ENCODE results near the gene RYR3.
A peak's percentile ranks its signal among the peaks of the same experiment; 100 is the strongest.

Gene RYR3

DNA sequence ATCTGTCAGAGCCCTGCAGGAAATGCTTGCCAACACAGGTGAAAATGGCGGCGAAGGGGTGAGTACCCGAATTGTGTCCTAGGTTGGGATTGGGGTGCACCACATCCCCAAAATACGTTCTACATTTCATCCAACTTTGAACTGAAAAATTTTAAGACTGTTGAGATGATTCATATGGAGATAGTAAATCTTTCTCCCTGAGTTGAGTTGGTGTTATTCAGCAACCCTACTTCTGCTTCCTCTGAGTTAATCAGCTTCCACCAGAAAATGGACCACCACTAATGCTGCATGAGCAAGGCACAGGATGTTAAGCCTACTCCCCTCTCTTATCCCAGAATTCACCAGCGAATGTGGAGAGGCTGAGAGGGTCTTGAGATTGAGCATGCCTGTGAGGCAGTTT lies 192.9 kb downstream of the RYR3 start:
- DNase-seq (ENCODE audit: low read depth in 2 of 3, low spot score in 1 of 3) = no peak

DNA sequence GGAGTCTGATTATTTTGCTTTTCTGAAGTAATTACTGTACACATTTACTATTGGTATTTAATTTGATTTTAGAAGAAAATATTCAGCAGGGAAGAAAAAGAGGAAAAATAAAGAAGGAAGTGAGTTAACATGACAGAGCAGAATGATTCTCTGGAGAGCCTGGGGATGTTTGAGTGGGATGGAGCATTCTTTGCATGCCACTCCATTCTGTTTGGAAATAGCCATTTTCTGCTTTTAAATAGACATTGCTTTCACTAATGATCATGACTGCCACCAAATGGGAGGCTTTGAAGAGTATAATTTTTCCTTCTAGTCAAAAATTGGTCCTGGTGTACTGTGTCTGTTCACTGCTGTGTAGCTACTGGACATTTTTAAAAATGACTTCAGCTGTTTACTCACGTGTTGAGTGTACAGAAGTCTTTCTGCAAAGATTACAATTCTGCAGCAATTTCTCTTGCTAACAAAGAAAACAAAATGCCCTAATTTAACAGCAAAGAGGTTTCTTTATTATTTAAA lies 196.1 kb downstream of the RYR3 start:
- DNase-seq (ENCODE audit: low read depth in 2 of 3, low spot score in 1 of 3) = no peak

DNA sequence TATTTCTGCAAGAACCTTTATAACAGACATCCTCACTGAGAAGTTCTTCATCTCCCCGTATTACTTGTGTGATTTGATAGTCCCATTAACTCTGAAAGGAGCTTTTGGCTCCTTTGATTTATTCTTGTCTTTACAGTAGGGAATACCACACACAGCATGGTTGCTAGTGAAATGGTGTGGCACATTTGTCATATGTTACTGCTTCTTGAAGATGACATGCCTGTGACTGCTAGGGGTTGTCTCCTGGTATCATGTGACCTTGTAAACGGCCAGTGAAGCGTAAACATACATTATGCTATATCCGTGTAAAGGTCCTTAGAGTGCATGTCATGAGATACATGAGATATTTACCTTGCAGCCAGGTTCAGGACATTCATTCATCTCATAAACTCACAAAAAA lies 197.9 kb downstream of the RYR3 start:
- no peak for DNase-seq (ENCODE audit: low read depth in 2 of 3, low spot score in 1 of 3)

DNA sequence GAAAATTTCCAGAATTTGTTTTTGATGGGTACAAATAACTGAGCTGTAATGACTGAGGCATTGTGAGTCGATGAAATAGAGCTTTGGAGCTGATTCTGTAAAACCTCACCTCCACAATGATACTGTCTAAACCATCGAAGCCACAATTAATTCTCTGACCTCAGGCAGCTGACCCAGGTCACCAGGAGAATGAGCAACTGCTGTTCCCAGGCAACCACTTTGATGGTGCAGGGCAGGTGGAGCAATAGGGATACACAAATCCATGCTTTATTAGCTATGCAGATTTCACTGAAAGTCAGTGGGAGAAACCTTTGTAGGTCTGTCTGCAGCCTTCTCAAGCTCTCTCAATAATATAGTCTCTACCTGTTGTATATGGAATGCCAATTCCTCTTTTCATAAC lies 204.4 kb downstream of the RYR3 start:
- no peak for DNase-seq (ENCODE audit: low read depth in 2 of 3, low spot score in 1 of 3)

DNA sequence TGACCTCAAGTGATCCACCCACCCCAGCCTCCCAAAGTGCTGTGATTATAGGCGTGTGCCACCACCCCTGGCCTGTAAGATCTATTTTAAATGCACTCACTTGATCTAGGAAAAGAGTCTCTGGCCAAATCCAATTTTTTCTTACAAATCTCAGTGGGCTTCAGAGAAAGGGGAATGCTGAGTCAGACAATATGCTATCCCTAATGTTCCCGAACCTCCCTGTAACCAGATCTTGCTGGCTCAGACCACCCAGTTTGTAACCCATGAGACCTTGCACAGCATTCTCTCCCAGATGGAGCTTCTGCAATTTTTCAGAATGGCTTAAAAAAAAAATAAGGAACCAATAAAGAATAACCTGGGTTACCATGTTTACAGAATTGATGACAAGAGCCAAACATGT lies 205.8 kb downstream of the RYR3 start:
- no peak for DNase-seq (ENCODE audit: low read depth in 2 of 3, low spot score in 1 of 3)

DNA sequence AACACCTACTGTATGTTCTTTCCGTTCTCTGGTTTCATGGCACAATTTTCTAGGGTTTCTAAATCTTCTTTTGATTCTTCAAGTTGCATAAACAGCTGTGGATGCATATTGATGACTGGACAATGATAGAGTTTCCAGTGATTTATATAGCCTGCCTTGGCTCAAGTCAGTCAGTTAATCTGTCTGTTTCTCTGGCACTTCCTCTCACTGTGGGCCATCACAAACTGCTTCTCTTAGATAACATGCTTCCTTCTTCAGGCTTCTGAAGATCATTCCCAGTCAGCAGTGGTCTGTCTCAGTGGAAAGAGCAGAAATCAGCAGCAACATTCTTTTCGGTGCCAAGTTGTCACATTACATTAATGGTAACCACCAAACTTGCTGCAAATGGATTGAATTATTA lies 207.2 kb downstream of the RYR3 start:
- DNase-seq (ENCODE audit: low read depth in 2 of 3, low spot score in 1 of 3) = no peak

DNA sequence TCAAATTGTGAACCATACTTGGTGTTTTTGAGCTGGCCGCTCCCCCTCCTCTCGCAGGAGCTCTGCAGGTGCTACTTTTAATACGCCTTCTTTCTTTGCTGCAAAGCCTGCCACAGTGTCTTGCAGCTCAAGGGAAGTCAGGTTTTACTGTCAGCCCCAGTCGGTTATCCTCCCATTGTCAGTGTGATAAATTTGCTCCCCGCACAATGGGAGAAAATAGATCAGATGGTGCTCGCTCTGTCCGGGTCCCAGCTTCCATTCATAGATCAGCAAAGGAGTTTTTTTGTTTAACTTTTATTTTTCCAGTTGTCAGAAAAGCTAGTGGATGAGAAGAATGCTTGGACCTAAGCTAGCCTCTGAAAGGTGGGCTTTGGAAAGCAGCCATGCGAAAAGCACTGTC lies 207.7 kb downstream of the RYR3 start:
- no peak for DNase-seq (ENCODE audit: low read depth in 2 of 3, low spot score in 1 of 3)

DNA sequence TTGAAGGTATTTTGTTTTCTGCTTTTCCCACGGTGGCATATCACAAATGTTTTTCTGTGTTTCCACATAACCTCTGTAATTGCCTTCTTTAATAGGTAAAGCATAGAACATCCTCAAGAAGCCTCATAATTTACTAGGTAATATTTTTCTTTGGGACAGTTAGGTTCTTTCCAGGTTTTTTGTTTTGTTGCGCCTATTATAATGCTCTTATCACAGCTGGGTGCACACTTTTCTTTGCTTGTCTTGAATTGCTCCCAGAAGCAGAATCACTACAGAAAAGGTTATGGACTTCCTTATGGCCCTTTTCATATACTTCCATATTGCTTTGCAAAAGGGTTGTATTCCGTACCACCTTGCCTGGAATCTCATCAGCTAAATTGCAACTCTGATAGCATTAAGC lies 213.5 kb downstream of the RYR3 start:
- DNase-seq (ENCODE audit: low read depth in 2 of 3, low spot score in 1 of 3) = no peak

DNA sequence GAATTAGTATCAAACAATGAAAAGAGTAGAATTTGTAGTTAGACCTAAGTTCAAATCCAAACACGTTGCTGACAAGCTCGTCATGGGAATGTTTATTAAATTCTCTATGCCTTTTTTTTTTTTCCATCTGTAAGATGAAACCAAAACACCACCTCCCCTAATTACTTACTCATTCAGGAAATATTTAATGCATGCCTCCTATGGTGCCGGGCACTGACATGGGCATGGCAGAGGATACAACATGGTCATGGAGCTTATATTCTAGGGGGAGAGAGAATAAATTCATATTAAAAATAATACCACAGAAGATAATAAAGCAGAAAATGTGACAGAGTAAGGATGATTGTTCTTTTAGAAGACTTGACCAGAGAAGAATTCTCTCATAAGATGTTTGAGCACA lies 215.8 kb downstream of the RYR3 start:
- DNase-seq (ENCODE audit: low read depth in 2 of 3, low spot score in 1 of 3) = no peak

DNA sequence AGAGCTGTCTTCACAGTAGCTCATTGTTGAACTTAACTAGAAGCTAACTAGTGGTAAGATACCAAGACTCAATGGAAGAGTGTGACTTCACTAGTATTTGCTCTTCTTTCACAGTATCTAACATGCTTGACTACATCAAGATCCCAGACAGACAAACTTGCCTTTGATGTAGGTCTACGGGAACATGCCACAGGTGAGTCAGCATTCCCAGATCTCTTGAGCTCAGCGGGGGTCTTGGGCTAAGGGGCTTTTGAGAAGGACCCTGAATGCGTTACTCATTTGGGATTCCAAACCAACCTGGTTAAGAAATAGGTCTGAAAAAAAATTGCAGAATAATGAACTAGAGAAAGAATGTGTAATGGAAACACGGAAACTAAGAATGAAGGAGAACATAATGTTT lies 222.4 kb downstream of the RYR3 start:
- DNase-seq (ENCODE audit: low read depth in 2 of 3, low spot score in 1 of 3) = no peak

DNA sequence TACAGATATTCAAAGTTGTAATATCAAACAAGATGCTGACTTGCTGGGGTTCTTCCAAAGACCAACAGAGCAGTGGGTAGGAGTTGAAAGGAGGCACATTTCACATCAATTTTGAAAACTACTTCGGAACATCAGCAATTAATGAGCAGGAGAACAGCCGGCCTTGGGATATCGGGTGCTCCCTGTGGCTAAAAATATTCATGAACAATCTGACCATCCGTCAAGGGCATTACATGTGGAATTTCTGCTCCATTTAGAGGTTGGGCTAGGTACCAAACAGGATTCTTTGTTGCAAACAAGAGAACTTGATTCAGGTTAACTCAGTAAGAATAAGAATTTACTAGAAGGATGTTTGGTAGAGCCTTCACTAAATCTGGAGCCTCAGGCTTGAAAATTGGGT lies 223.9 kb downstream of the RYR3 start:
- DNase-seq (ENCODE audit: low read depth in 2 of 3, low spot score in 1 of 3) = no peak

DNA sequence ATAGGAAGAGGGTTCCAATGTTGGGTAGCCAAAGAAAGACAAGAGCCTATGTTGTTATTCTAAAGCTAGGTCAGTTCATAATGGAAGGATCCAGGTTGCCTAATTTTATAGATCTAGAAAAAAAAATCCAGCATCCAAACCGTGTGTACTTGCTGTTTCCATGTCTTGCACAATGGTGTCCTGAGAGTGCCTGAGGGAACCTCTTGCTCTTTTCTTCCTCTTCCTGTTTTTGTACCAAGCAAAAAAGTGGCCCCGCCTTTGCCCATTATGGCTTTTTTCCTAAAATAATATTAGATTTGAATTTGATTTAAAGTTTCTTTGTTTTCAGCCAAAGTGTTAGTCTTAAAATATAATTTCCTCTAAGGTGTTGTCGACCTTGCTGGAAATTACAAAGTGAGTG lies 224.4 kb downstream of the RYR3 start:
- DNase-seq (ENCODE audit: low read depth in 2 of 3, low spot score in 1 of 3) = no peak

DNA sequence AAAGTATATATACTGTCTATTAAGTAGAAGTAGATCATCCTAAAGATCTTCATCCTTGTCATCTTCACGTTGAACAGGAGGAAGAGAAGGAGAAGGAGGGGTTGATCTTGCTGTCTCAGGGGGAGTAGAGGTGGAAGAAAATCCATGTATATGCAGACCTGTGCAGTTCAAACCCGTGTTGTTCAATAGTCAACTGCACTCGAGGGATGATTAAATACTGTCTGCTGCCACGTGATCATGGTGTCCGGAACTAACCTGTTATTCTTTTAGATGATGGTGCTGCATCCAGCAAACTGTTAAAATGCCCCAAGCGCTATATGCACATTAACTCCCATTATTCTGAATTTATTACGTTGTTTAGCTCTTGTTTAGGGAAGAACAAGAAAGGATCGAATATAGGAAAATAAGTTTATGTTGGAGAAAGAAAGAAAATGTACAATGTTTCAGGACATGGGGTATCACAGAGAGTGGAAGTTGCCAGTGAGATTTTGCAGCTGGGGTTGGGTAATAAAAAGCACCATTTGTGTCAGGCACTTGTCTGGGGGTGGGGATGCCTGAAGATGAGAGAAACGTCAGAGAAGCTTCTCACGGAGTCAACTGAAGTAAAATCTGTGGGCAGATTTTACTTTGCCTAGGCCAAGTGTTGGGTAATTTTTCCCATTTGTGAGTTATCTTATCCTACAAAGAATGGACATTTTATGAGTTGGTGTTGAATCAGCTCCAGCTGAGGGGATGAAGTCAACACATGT lies 229.2 kb downstream of the RYR3 start:
- DNase-seq (ENCODE audit: low read depth in 2 of 3, low spot score in 1 of 3) = no peak

DNA sequence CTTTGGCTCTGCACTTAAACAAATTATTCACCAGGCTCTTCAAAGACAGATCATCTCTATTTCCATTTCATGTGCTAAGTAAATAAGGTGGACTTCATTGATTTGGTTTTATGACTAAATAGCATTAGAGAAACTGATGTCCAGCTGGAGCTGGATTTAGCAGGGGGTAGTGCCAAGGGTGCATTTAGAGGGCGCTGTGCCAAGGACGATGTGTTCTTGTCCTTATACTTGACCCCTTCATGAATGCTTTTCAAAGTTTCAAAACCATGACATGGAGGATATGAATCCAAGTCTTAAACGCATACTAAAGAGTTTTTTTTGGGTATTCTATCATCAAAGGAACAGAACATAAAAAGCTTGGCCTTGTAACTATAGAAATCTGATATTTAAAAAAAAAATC lies 233.2 kb downstream of the RYR3 start:
- DNase-seq (ENCODE audit: low read depth in 2 of 3, low spot score in 1 of 3) = no peak

DNA sequence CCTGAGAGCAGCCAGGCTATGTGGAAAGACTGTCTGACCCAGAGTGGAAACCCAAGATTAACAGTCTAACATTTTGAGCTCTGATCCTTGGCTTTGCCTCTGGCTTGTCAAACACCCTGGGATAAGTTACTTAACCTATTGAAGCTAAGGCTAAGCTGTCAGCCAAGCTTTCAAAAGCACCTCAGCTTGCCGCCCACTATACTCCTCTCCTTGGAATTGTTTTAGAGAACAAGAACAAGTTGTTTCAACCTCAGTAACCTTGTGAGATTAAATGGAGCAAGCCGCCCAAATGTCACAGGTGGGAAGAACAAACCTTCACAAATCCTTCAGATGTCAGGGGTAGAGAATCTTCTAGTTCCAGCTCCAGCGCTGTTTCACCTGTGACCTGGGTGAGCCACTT lies 235.1 kb downstream of the RYR3 start:
- DNase-seq (ENCODE audit: low read depth in 2 of 3, low spot score in 1 of 3) = no peak

DNA sequence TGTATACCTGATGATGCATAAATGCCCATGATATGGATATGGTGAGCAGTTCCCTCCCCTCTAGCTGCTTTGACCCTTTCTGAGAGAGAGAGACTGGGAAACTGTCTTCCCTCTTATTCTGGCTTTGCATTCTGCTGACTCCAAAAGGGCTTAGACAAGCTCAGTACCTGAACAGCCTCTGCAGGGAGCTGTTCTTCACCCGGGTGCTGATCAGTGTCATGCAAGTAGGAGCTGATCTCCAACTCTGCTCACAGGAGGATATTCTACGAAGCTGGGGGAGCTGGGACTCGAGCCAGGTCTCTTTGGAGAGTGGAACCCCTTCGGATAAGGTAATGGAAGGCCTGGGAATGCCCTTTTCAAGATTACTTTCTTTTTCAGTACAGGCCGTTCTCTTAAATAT lies 237.1 kb downstream of the RYR3 start:
- DNase-seq (ENCODE audit: low read depth in 2 of 3, low spot score in 1 of 3) = peak in 1 of 3 donors; percentile 0

DNA sequence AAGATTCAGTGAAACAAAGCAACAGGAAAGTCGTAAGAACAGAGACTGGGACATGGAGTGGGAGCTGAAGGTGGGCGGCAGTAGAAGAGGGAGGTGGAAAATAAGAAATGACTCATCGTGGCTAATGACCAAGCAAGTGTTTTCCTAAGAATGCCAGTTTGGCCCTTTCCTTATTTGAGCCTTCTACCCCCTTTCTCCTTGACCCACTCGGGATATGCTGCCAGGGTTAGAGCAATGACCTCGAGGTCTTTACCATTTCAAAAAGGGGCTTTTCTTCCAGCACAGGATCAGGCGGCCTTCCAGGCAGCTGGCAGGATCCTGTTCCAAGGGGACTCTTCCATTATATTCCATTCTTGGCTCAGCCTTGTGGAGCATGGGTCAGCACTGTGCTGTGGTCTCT lies 241.1 kb downstream of the RYR3 start:
- no peak for DNase-seq (ENCODE audit: low read depth in 2 of 3, low spot score in 1 of 3)

DNA sequence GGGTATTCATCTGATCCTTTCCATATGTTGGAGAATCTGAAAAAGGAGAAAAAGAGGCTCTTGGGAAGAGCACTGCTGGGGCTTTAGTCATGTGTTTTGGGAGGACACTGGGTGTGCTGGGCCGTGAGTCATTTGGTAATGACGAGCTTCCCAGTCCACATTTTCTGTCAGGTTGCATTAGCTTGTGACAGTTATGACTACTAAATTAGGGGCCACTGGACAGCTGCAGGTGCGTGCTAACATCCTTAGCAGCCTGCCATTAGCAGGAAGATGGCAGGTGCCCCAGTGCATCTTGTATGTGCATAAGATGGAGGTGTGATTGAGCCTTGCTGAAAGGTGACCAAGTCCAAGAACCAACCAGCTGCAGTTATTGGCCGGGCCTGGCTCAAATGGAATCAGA lies 242.4 kb downstream of the RYR3 start:
- DNase-seq (ENCODE audit: low read depth in 2 of 3, low spot score in 1 of 3) = no peak

DNA sequence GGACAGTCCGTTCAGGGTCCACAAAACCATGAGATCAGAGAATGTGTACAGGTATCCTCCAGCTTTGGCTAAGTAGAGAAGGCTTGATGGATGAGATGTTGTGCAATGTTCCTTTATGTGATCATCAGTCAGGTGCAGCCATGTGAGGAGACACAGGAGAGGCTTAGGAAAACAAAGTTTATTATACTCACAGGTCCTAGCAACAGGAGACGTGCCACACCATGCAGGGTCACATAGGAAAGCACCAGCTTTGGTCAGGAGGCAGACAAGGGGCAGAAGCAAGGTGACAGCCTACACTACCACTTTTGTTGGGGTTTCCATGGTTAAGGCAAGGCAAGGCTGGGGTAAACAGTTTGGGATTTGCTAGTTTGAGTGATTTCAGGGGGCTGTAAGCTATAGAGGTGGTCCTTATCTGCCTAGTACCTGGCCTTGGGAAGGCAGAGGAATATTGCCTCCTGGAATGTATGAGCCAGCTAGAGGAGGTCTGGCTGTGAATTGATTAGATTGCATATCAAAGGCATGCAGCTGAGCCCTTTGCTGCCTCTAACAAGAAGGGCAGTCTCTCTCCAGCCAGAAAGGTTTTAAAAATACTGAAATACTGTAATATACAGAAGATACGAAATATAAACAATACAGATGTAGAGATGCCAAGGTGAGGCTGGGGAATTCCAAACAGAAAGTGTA lies 248.6 kb downstream of the RYR3 start:
- DNase-seq (ENCODE audit: low read depth in 2 of 3, low spot score in 1 of 3) = no peak

DNA sequence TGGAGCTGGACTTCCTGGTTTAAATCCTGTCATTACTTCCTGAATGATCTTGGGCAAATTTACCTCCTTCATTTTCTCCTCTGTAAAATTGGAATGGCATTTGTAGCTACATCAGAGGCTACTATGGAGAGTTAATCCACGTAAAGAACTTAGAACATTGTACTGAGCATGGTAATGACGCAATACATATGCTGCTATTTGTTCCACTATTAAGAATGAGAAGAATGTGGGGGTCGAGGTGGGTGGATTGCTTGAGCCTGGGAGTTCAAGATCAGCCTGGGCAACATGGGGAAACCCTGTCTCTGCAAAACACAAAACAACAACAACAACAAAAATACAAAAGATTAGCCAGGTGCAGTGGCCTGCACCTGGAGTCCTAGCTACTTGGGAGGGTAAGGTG lies 250.6 kb downstream of the RYR3 start:
- no peak for DNase-seq (ENCODE audit: low read depth in 2 of 3, low spot score in 1 of 3)

DNA sequence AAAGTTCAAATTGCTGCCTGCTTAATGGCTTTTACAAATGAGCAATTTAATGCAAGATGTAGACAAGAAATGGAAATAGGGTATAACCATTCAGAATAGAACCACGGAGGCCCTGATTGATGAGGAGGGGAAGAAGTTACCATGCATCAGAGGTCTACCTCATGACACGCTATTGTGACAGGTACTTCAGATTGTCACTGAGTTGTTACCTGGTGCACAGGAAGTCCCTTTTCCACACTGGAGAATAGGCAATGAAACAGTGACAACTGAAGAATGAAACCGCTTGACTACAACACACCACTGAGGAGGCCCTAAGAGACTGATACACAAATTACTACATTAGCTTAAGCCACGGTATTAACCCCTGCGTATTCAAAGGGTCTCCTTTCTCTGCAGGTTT lies 251.2 kb downstream of the RYR3 start:
- DNase-seq (ENCODE audit: low read depth in 2 of 3, low spot score in 1 of 3) = no peak

DNA sequence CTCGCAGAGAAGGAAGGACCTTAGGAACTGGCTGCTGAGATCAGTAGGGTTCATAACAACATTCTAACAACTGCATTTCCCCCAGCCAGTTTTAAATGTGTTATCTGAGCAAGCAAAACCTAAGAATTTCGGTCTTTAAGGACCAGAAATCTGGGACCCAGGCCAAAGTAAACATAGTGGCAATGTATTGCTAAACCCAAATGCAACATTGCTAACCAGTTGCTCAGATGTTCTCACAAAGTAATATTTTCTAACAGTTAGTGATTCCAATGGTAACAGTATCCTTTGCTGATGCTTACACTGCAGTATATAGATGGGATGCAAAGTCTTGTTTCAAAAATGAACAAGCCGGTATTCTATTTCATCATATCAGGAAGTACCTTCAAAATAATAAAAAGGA lies 254.3 kb downstream of the RYR3 start:
- DNase-seq (ENCODE audit: low read depth in 2 of 3, low spot score in 1 of 3) = no peak

DNA sequence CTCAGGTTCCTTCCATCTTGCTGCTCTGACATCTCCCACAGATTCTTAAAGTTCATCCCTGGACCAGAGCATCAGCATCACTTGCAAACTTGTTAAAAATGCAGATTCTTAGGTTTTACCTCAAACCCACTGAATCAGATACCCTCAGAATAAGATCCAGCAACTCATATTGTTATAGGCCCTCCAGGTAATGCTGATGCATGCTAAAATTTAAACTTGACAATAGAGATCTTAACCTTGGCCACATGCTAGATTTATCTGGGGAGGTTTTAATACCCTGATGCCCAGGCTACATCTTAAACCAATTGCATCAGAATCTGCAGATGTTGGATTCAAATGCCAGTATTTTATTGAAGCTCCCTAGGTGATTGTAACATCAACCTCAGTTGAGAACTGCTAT lies 256.9 kb downstream of the RYR3 start:
- no peak for DNase-seq (ENCODE audit: low read depth in 2 of 3, low spot score in 1 of 3)

All from stimulated activated CD4-positive, alpha-beta T cell treated with anti-CD3 and anti-CD28 coated beads, Interleukin-12 subunit alpha, Interleukin-12 subunit beta, amount 100 ng/mL, for 48 hours (primary cell).